ENCODE measurements around the gene CCDC3. TPM values are rescaled to one million over a fixed set of nuclear protein-coding genes. Genes with fewer than 3 reads are reported as not detected.

Gene CCDC3
- total RNA-seq, 1 donor from 2014 or later, result 10.2 TPM

GRCh38 chr10:12980713-12981306 is 20.7 kb downstream of the CCDC3 start:
- DNase-seq, result no peak
- no peak for TF ChIP-seq CTCF (IDR thresholded peaks at IDR 0.05)
- intact Hi-C loops (cut with DNase I), result no loop called here
- Histone ChIP-seq H3K9me3 (no peaks in the 10 kb centered on the region), H3K27me3 (no peaks in the 10 kb centered on the region), H3K36me3 (no peaks in the 10 kb centered on the region), H3K4me3 (no peak overlapping the region), H3K27ac (no peak overlapping the region), H3K4me1 (no peaks in the 10 kb centered on the region)
- no peak for ATAC-seq

- no peaks in the 10 kb centered on the region for H3K27me3 ChIP-seq
- TF ChIP-seq CTCF (IDR thresholded peaks at IDR 0.05), result no peak
Measured at GRCh38 chr10:12980102-12980661, 21.3 kb downstream of the CCDC3 start.

DNA sequence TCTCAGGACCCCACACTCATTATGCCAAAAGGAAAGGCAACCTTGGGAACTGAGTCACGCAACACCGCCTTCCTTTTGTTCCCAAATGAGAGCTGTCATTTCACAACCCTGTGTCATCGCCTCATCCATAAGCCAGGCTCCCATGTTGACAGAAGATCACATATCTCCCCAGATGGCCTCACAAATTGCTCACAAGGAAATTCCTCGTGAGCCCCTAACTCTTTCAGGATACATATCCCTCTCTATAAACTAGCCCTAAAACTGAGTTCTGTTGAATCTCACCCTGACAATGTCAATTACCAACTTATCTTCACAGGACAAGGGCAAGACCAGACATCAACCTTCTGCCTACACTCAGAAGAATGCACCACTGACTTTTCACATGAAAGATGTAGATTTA is 22.6 kb downstream of the CCDC3 start:
- Histone ChIP-seq H3K9me3 (no peaks in the 10 kb centered on the region), H3K4me3 (no peak overlapping the region), H3K36me3 (no peaks in the 10 kb centered on the region), H3K27ac (no peak overlapping the region), H3K27me3 (no peaks in the 10 kb centered on the region), H3K4me1 (no peaks in the 10 kb centered on the region)
- TF ChIP-seq CTCF (IDR thresholded peaks at IDR 0.05), result no peak
- no peak for DNase-seq
- ATAC-seq, result no peak
- intact Hi-C loops (cut with DNase I), result no loop called here

More at GRCh38 chr10:12980102-12980661, 21.3 kb downstream of the CCDC3 start:
- Histone ChIP-seq H3K36me3 (no peaks in the 10 kb centered on the region), H3K4me1 (no peaks in the 10 kb centered on the region), H3K4me3 (no peak overlapping the region), H3K27ac (no peak overlapping the region), H3K9me3 (no peaks in the 10 kb centered on the region)
- intact Hi-C loops (cut with DNase I), result no loop called here
- DNase-seq (no peak), ATAC-seq (no peak)

- H3K27me3 ChIP-seq, result no peaks in the 10 kb centered on the region
- H3K27ac ChIP-seq, result no peak overlapping the region
- no peak for TF ChIP-seq CTCF (IDR thresholded peaks at IDR 0.05)
- ATAC-seq (no peak), DNase-seq (no peak)
- no peaks in the 10 kb centered on the region for H3K4me1 ChIP-seq
- no peaks in the 10 kb centered on the region for H3K9me3 ChIP-seq
- no peak overlapping the region for H3K4me3 ChIP-seq
- intact Hi-C loops (cut with DNase I), result no loop called here
- H3K36me3 ChIP-seq, result no peaks in the 10 kb centered on the region
Measured at GRCh38 chr10:12975906-12976305, 25.6 kb downstream of the CCDC3 start.

DNA sequence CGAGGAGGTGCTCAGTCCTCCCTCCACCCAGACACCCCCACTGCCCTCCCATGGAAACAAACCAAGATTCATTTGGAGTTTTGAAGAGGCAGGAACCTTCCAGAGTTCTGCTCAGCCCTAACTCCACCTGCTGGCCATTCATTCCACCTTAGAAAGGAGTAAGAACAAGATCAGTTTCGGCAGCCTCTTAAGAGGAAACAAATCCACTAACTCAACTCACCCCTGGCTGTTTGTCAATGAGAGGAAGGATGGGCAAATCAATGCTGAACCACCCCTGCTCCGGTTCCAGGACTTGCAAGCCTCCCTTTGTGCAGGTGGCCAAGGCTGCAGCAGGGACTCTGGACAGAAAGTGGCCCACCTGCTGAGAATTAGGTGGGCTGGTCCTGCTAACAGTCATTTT is 26.2 kb downstream of the CCDC3 start:
- DNase-seq (no peak), ATAC-seq (no peak)
- intact Hi-C loops (cut with DNase I), result no loop called here
- no peaks in the 10 kb centered on the region for H3K4me1 ChIP-seq
- no peaks in the 10 kb centered on the region for H3K36me3 ChIP-seq
- H3K4me3 ChIP-seq, result no peak overlapping the region
- H3K27ac ChIP-seq, result no peak overlapping the region
- H3K9me3 ChIP-seq, result no peaks in the 10 kb centered on the region
- H3K27me3 ChIP-seq, result no peaks in the 10 kb centered on the region
- no peak for TF ChIP-seq CTCF (IDR thresholded peaks at IDR 0.05)

Data from upper lobe of right lung (tissue), 1 donor.